ENCODE measurements around the gene SHB.

Gene SHB

GRCh38 chr9:38043931-38044623 lies 24.9 kb downstream of the SHB start:
- in situ Hi-C loops (cut with MboI; ENCODE audit: low sequenced_read_pairs): no loop called here

- in situ Hi-C loops (cut with MboI; ENCODE audit: low sequenced_read_pairs): no loop called here
Measured at GRCh38 chr9:38042626-38043357, 26.2 kb downstream of the SHB start.

GRCh38 chr9:38041564-38042243 lies 27.3 kb downstream of the SHB start:
- in situ Hi-C loops (cut with MboI; ENCODE audit: low sequenced_read_pairs): no loop called here

GRCh38 chr9:38039907-38040682 lies 28.9 kb downstream of the SHB start:
- in situ Hi-C loops (cut with MboI; ENCODE audit: low sequenced_read_pairs): no loop called here

- in situ Hi-C loops (cut with MboI; ENCODE audit: low sequenced_read_pairs): no loop called here
Measured at GRCh38 chr9:38039090-38039906, 29.7 kb downstream of the SHB start.

- in situ Hi-C loops (cut with MboI; ENCODE audit: low sequenced_read_pairs): no loop called here
Measured at GRCh38 chr9:38038307-38039089, 30.5 kb downstream of the SHB start.

- in situ Hi-C loops (cut with MboI; ENCODE audit: low sequenced_read_pairs): no loop called here
Measured at GRCh38 chr9:38037981-38038306, 31.1 kb downstream of the SHB start.

- in situ Hi-C loops (cut with MboI; ENCODE audit: low sequenced_read_pairs): no loop called here
Measured at GRCh38 chr9:38036359-38037084, 32.5 kb downstream of the SHB start.

GRCh38 chr9:38035873-38036272 lies 33.2 kb downstream of the SHB start:
- in situ Hi-C loops (cut with MboI; ENCODE audit: low sequenced_read_pairs): no loop called here

- in situ Hi-C loops (cut with MboI; ENCODE audit: low sequenced_read_pairs): no loop called here
Measured at GRCh38 chr9:38033941-38034340, 35.1 kb downstream of the SHB start.

- in situ Hi-C loops (cut with MboI; ENCODE audit: low sequenced_read_pairs): no loop called here
Measured at GRCh38 chr9:38032266-38033110, 36.5 kb downstream of the SHB start.

GRCh38 chr9:38031594-38031993 lies 37.4 kb downstream of the SHB start:
- in situ Hi-C loops (cut with MboI; ENCODE audit: low sequenced_read_pairs): no loop called here

- in situ Hi-C loops (cut with MboI; ENCODE audit: low sequenced_read_pairs): no loop called here
Measured at GRCh38 chr9:38030658-38031057, 38.4 kb downstream of the SHB start.

- in situ Hi-C loops (cut with MboI; ENCODE audit: low sequenced_read_pairs): no loop called here
Measured at GRCh38 chr9:38029915-38030638, 39.0 kb downstream of the SHB start.

GRCh38 chr9:38027714-38028113 lies 41.3 kb downstream of the SHB start:
- in situ Hi-C loops (cut with MboI; ENCODE audit: low sequenced_read_pairs): no loop called here

- in situ Hi-C loops (cut with MboI; ENCODE audit: low sequenced_read_pairs): no loop called here
Measured at GRCh38 chr9:38026840-38027527, 42.0 kb downstream of the SHB start.
